GM20000 (cell line): Measurements from ENCODE around the gene SLC22A24.

Experiments used
- DNase-seq: peaks from one replicate; pipeline ENCODE4 v3.0.0; 2012; ENCODE audit warnings: low spot score
- CTCF ChIP-seq: IDR thresholded peaks from 2 replicates; pipeline ENCODE4 v1.5.1; 2012; ENCODE audit warnings: mild to moderate bottlenecking, control low read depth; ENCODE audit errors: extremely low read depth, missing control alignments

The SLC22A24 gene, protein sequence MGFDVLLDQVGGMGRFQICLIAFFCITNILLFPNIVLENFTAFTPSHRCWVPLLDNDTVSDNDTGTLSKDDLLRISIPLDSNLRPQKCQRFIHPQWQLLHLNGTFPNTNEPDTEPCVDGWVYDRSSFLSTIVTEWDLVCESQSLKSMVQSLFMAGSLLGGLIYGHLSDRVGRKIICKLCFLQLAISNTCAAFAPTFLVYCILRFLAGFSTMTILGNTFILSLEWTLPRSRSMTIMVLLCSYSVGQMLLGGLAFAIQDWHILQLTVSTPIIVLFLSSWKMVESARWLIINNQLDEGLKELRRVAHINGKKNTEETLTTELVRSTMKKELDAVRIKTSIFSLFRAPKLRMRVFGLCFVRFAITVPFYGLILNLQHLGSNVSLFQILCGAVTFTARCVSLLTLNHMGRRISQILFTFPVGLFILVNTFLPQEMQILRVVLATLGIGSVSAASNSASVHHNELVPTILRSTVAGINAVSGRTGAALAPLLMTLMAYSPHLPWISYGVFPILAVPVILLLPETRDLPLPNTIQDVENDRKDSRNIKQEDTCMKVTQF

GRCh38 chr11:63144121-63144520 is at the start of gene SLC22A24:
TSS of gene SLC22A24 (minus strand) at chr11:63144221. CDS start at chr11:63143779, 442 bp downstream.
- no peak for DNase-seq
- TF ChIP-seq CTCF: no peak

DNA sequence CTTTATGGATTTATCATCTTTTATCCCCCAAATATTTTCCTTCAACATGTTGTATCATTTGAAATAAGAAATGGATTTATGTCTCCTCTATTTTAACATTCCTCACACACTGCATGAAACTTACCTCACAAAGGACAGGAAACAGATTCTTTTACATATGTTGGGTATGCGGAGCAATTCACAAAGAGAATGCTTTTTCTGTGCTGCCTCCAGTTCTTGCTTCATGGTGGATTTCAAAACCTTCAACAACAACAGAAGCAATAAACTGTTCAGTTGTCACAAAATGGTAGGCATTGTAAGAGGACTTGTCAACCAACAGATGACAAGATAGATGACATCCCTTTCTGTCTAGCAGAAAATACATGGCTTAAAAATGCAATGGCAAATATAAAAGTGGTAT is 36.5 kb upstream of the SLC22A24 start:
- DNase-seq: no peak
- no peak for TF ChIP-seq CTCF

DNA sequence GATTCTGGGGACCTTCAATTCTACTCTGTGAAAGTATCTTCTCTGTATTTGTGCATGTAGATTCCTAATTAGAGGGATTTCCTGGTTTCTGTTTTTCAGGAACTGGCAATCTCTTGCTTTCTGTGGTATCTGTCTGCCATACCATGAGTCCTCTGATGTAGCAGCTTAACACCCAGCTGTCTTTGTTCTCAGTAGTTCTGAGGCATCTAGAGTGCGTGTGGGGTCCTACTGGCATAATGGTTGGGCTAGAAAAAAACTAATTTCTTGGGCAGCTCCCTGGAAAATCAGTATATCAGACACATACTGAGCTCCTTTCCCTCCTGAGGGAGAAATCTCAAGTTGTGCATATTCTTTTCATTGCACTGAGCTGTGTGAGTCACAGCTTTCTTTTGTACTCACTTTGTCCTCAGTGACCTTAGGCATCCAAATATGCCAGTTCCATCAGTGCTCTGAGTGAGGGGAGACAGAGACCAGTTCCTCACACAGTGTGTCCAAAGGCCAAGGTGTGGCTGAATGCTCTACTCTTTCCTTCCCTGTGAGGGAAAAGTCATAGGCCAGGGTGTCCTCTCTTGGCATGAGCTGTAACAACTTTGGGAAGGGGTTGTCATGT is 35.5 kb upstream of the SLC22A24 start:
- no peak for TF ChIP-seq CTCF
- DNase-seq: no peak

GRCh38 chr11:63177872-63178271 is 33.9 kb upstream of the SLC22A24 start:
- DNase-seq: no peak
- TF ChIP-seq CTCF: no peak

DNA sequence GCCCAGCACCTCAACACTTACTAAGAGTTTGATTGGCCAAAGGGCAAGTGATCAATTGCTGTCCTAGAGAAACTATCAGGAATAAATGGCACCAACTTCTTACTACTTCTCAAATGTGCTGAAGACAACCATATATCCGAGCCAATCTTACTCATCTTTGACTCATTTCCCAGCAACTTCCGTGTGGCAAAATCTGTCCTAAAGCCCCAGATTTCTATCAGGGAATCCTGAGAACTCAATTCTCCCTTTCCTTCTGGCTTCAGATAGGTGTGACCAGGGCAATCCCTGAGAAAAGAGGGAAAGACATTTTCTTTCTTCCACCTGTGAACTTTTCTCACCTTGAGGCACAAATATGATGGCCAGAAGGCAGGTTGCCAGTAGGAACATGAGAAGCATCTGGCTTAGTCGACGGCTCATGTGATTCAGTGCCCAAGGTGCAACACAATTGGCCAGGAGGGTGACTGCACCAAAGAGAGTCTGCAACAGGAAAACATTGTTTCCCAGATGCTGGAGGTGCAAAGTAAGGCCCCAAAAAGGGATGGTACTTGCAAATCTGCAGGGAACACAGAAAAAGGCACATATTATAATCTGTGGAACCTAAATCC is 21.8 kb upstream of the SLC22A24 start:
- no peak for DNase-seq
- no peak for TF ChIP-seq CTCF

- TF ChIP-seq CTCF: no peak
- no peak for DNase-seq
Measured at GRCh38 chr11:63155794-63156193, 11.8 kb upstream of the SLC22A24 start.

DNA sequence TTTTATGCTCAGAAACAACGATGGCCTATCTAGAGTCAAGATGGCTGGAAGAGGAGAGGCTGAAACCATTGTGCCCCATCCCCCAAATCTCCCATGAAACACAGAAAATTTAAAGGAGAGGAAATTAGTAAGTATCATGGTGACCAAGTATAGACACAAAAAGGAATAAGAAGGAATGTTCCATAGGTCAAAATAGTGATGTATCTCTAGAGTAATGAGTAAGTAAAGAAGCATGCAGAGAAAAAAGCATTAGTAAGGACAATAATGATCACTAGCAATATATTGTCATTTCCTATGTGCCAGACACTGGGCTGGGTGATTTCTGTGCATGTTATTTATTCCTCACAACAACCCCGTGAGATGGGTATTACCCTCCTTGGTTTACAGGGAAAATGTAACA is 2.6 kb upstream of the SLC22A24 start:
- no peak for TF ChIP-seq CTCF
- no peak for DNase-seq
